Endodermal cell (in vitro differentiated cells): ENCODE data around the gene FEZF2. TPM values are rescaled to one million over a fixed set of nuclear protein-coding genes. Genes with fewer than 3 reads are reported as not detected.

ENCODE experiments used
- DNase-seq: peaks from one replicate; pipeline ENCODE4 v3.0.0-alpha.2; 2017
- H3K27ac ChIP-seq: 2 replicates; pipeline ENCODE4 v1.5.1; 2013; ENCODE audit warnings: mild to moderate bottlenecking, low read depth, low read length, moderate library complexity
- H3K27me3 ChIP-seq: 2 replicates; pipeline ENCODE4 v1.6.1; 2013; ENCODE audit warnings: mild to moderate bottlenecking, low read length, moderate library complexity; ENCODE audit not compliant: insufficient read depth, control insufficient read depth, poor library complexity, severe bottlenecking
- H3K36me3 ChIP-seq: 2 replicates; pipeline ENCODE4 v1.7.0; 2013; ENCODE audit warnings: mild to moderate bottlenecking, low read length, moderate library complexity; ENCODE audit not compliant: control insufficient read depth, insufficient read depth
- H3K4me1 ChIP-seq: one replicate; pipeline ENCODE4 v1.7.0; 2013; ENCODE audit warnings: low read length; ENCODE audit not compliant: control insufficient read depth, insufficient read depth
- H3K4me3 ChIP-seq: 2 replicates; pipeline ENCODE4 v1.5.1; 2013; ENCODE audit warnings: mild to moderate bottlenecking, low read length, moderate library complexity
- H3K9ac ChIP-seq: 2 replicates; pipeline ENCODE4 v1.6.1; 2013; ENCODE audit warnings: mild to moderate bottlenecking, low read length, moderate library complexity; ENCODE audit not compliant: poor library complexity, severe bottlenecking; ENCODE audit errors: extremely low read depth
- H3K9me3 ChIP-seq: 2 replicates; pipeline ENCODE4 v1.6.1; 2013; ENCODE audit warnings: mild to moderate bottlenecking, low read length, moderate library complexity; ENCODE audit not compliant: control insufficient read depth
- H3K27ac Mint-ChIP-seq: 2 replicates; pipeline ENCODE4 v1.8.0; 2020; ENCODE audit warnings: mixed read lengths
- H3K27me3 Mint-ChIP-seq: 2 replicates; pipeline ENCODE4 v1.8.0; 2021; ENCODE audit warnings: mild to moderate bottlenecking, mixed read lengths; ENCODE audit not compliant: insufficient read depth
- H3K36me3 Mint-ChIP-seq: 2 replicates; pipeline ENCODE4 v1.8.0; 2020; ENCODE audit warnings: low read depth, mixed read lengths
- H3K4me1 Mint-ChIP-seq: 2 replicates; pipeline ENCODE4 v1.8.0; 2020; ENCODE audit warnings: mixed read lengths
- H3K4me3 Mint-ChIP-seq: 2 replicates; pipeline ENCODE4 v1.8.0; 2020; ENCODE audit warnings: mild to moderate bottlenecking, moderate library complexity, mixed read lengths
- H3K9me3 Mint-ChIP-seq: 2 replicates; pipeline ENCODE4 v1.8.0; 2020; ENCODE audit warnings: mild to moderate bottlenecking, mixed read lengths
- CTCF ChIP-seq: fragments of 200-600 bp; sonication (generic); conservative IDR thresholded peaks from 2 replicates; pipeline ENCODE4 v1.5.0; 2021; ENCODE audit warnings: antibody characterized with exemption, mild to moderate bottlenecking
- WGBS, 2 experiments: methylation state at CpG; one replicate each; pipeline versions ENCODE4 v1.1.5 to v1.1.7; 2013; ENCODE audit warnings: missing lambda C conversion rate in 2 of 2, mixed read lengths in 1 of 2; ENCODE audit not compliant: insufficient coverage in 1 of 2, insufficient read length in 1 of 2; 5-methylcytosine and 5-hydroxymethylcytosine counted together
- total RNA-seq, 2 donors: library from RNA; stranded (reverse); fragmentation: NEBNext Ultra II Directional in 1 of 2; extraction: Animal tissue kit (Norgen Biotek cat#: 25700) in 1 of 2; gene quantifications; 2 replicates in 1 of 2; 3 replicates in 1 of 2; pipeline ENCODE4 v1.2.1, GENCODE V29; 2021

FEZF2 gene
- total RNA-seq, 2 donors from 2014 or later: not detected

DNA sequence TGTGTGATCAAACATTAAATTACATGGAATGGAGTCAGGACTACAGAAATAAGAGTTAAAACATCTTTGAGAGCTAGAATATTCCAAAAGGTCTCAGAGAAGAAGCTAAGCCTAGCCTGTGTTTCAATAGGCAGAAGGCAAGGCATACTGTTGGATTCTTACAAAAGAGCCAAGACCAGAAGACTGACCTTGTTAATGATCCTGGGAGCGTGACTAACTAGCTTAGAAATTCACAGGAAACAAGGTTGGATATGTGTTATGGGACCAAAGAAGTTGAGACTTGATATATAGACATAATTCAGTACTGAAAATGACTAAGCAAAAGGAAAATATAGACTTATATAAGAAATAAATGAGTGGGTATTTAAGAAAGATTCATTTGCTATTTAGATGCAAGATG, 50.1 kb downstream of the FEZF2 start:
- no peak for DNase-seq
- no peaks in the 10 kb centered on the region for H3K27me3 Mint-ChIP-seq

More for the DNA sequence above, 50.1 kb downstream of the FEZF2 start:
- Histone ChIP-seq H3K36me3 (peaks cover 18% of the 10 kb centered on the region), H3K9ac (no peak overlapping the region), H3K27ac (no peak overlapping the region), H3K4me3 (no peak overlapping the region), H3K27me3 (no peaks in the 10 kb centered on the region), H3K9me3 (peaks cover 7% of the 10 kb centered on the region), H3K4me1 (no peaks in the 10 kb centered on the region)
- Mint-ChIP-seq H3K4me1 (no peaks in the 10 kb centered on the region), H3K9me3 (peaks cover 9% of the 10 kb centered on the region), H3K27ac (no peak overlapping the region), H3K4me3 (no peak overlapping the region), H3K36me3 (no peaks in the 10 kb centered on the region)
- WGBS, 2 experiments: 85% methylated on average over 1 of the region's 1 CpG; no CpG with 5 or more reads in 1 of the 2 experiments
- TF ChIP-seq CTCF: no peak
